ENCODE data around the gene SIGLEC11. TPM values are rescaled to one million over a fixed set of nuclear protein-coding genes. Genes with fewer than 3 reads are reported as not detected.

Gene SIGLEC11
- total RNA-seq, 1 experiment from 2014 or later = not detected

- H3K4me1 ChIP-seq (ENCODE audit: insufficient read depth, low read length, poor library complexity, severe bottlenecking) = no peaks in the 10 kb centered on the region
- no peaks in the 10 kb centered on the region for H3K27me3 ChIP-seq (replicated peaks; ENCODE audit: insufficient read depth, low read depth, low read length, poor library complexity)
- intact Hi-C loops (cut with micrococcal nuclease; ENCODE audit: unreplicated experiment) = no loop called here
- TF ChIP-seq EZH2 (IDR thresholded peaks at IDR 0.05; ENCODE audit: borderline replicate concordance, low read depth, low read length, poor library complexity, severe bottlenecking) (no peak), CTCF (conservative IDR thresholded peaks at IDR 0.05; ENCODE audit: low read depth, low read length) (no peak)
- ChIA-PET CTCF (interaction anchor here (0.7 kb wide), 1 partner anchor 18 kb away, joined by 3 read pairs; no protein-coding TSS in a partner anchor), POLR2A (ENCODE audit: low non-redundant PET) (no interaction called here)
- H3K9me3 ChIP-seq (ENCODE audit: low read depth, low read length, poor library complexity, severe bottlenecking) = no peaks in the 10 kb centered on the region
- no TSS peak for BruUV-seq (replicated peaks)
- DNase-seq (ENCODE audit: low spot score) = no peak
- H3K36me3 ChIP-seq (ENCODE audit: insufficient read depth, low read length, poor library complexity, severe bottlenecking) = peaks cover 48% of the 10 kb centered on the region
- no peak overlapping the region for H3K27ac ChIP-seq (ENCODE audit: low read depth, low read length, poor library complexity, severe bottlenecking)
- no peak overlapping the region for H3K4me3 ChIP-seq (ENCODE audit: low read depth, low read length, poor library complexity, severe bottlenecking)
These were observed 52.2 kb downstream of the SIGLEC11 start for GRCh38 chr19:49908480-49909420.

GRCh38 chr19:49907745-49908446 is 53.1 kb downstream of the SIGLEC11 start:
- ChIA-PET CTCF (interaction anchor here (0.7 kb wide), 1 partner anchor 17 kb away, joined by 3 read pairs; no protein-coding TSS in a partner anchor), POLR2A (ENCODE audit: low non-redundant PET) (no interaction called here)
- no peak overlapping the region for H3K4me3 ChIP-seq (ENCODE audit: low read depth, low read length, poor library complexity, severe bottlenecking)
- H3K4me1 ChIP-seq (ENCODE audit: insufficient read depth, low read length, poor library complexity, severe bottlenecking) = no peaks in the 10 kb centered on the region
- intact Hi-C loops (cut with micrococcal nuclease; ENCODE audit: unreplicated experiment) = no loop called here
- DNase-seq (ENCODE audit: low spot score) = no peak
- TF ChIP-seq CTCF (conservative IDR thresholded peaks at IDR 0.05; ENCODE audit: low read depth, low read length) = no peak
- H3K9me3 ChIP-seq (ENCODE audit: low read depth, low read length, poor library complexity, severe bottlenecking) = no peaks in the 10 kb centered on the region
- H3K27me3 ChIP-seq (replicated peaks; ENCODE audit: insufficient read depth, low read depth, low read length, poor library complexity) = no peaks in the 10 kb centered on the region
- no TSS peak for BruUV-seq (replicated peaks)
- peaks cover 48% of the 10 kb centered on the region for H3K36me3 ChIP-seq (ENCODE audit: insufficient read depth, low read length, poor library complexity, severe bottlenecking)
- no peak overlapping the region for H3K27ac ChIP-seq (ENCODE audit: low read depth, low read length, poor library complexity, severe bottlenecking)

GRCh38 chr19:49906879-49907564 is 54.0 kb downstream of the SIGLEC11 start:
- no peak overlapping the region for H3K27ac ChIP-seq (ENCODE audit: low read depth, low read length, poor library complexity, severe bottlenecking)
- intact Hi-C loops (cut with micrococcal nuclease; ENCODE audit: unreplicated experiment) = no loop called here
- DNase-seq (ENCODE audit: low spot score) = no peak
- no peak overlapping the region for H3K4me3 ChIP-seq (ENCODE audit: low read depth, low read length, poor library complexity, severe bottlenecking)
- ChIA-PET CTCF (no interaction called here), POLR2A (ENCODE audit: low non-redundant PET) (interaction anchor here (0.7 kb wide), 1 partner anchor 10 kb away, joined by 15 read pairs; the partner anchor contains the start of gene IL4I1)
- no peaks in the 10 kb centered on the region for H3K9me3 ChIP-seq (ENCODE audit: low read depth, low read length, poor library complexity, severe bottlenecking)
- BruUV-seq (replicated peaks) = TSS peak; percentile 57
- H3K27me3 ChIP-seq (replicated peaks; ENCODE audit: insufficient read depth, low read depth, low read length, poor library complexity) = no peaks in the 10 kb centered on the region
- TF ChIP-seq EZH2 (IDR thresholded peaks at IDR 0.05; ENCODE audit: borderline replicate concordance, low read depth, low read length, poor library complexity, severe bottlenecking) (no peak), CTCF (conservative IDR thresholded peaks at IDR 0.05; ENCODE audit: low read depth, low read length) (no peak)
- peaks cover 48% of the 10 kb centered on the region for H3K36me3 ChIP-seq (ENCODE audit: insufficient read depth, low read length, poor library complexity, severe bottlenecking)
- no peaks in the 10 kb centered on the region for H3K4me1 ChIP-seq (ENCODE audit: insufficient read depth, low read length, poor library complexity, severe bottlenecking)
